HG02798 (cell line): ENCODE results near the gene SLC9A1.

Source experiments
- ATAC-seq: cut with Tn5 transposase; IDR thresholded peaks from one replicate; pipeline ENCODE4 v1.9.1; 2021; ENCODE audit warnings: mild to moderate bottlenecking; ENCODE audit not compliant: unreplicated experiment, poor library complexity

Gene SLC9A1

GRCh38 chr1:27086026-27086425, 68.9 kb downstream of the SLC9A1 start:
- ATAC-seq: no peak

DNA sequence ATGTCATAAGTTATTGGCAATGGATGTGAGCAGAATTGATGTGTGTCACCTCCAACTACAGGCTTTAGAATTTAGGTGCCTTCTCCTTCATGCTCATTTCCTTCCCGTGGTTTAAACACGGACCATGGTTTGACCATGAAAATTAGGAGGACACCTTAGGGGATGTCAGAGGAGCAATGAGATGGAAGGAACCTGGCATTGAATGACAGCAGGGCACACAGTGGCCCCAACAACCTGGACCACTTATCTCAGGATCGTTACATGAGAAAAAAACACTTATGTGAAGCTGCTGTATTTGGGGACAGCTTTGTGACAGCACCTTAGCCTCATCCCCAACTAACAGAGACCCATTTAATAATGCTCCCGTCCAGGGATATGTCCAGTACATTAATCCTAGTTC, 70.8 kb downstream of the SLC9A1 start:
- ATAC-seq: no peak

GRCh38 chr1:27077968-27078367, 77.0 kb downstream of the SLC9A1 start:
- no peak for ATAC-seq

DNA sequence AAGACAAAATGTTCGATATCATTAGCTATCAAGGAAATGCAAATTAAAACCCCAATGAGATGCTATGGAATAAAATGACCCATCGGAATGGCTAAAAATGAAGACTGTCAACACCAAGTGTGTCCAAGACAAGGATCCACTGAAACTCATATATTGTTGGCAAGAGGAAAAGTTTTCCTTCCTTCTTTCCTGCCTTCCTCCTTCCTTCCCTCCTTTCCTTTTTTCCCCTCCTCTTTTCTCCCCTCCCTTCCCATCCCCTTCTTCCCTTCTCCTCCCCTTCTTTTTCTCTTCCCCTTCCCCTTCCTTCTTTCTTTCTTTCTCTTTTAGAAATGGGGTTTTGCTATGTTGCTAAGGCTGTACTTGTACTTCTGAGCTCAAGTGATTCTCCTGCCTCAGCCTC, 78.1 kb downstream of the SLC9A1 start:
- ATAC-seq: no peak

GRCh38 chr1:27074175-27074780, 80.6 kb downstream of the SLC9A1 start:
- ATAC-seq: no peak

- ATAC-seq: no peak
Observed at GRCh38 chr1:27071049-27071416, 83.9 kb downstream of the SLC9A1 start.

- ATAC-seq: no peak
Observed at GRCh38 chr1:27070390-27071048, 84.4 kb downstream of the SLC9A1 start.

- ATAC-seq: no peak
Observed at GRCh38 chr1:27068922-27069321, 86.0 kb downstream of the SLC9A1 start.

DNA sequence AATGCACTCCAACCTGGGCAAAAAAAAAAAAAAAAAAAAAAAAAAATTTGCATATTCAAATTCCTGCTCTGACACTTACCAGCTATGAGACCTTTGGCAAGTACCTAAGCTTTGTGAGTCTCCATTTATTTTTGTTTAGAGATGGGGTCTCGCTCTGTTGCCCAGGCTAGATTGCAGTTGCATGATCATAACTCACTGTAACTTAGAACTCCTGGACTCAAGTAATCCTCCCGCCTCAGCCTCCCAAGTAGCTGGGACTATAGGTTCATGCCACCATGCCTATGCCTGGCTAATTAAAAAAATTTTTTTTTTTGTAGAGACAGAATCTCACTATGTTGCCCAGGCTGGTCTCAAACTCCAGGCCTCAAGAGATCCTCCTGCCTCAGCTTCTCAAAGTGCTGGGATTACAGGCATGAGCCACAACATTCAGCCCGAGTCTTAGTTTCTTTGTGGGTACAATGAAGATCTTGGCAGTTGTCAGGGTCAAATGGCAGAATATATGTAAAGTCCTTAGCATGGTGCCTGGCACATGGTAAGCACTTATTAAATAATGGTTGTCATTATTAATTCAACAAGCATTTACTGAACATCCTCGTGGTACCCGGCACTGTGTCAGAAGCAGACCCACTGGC, 88.8 kb downstream of the SLC9A1 start:
- ATAC-seq: no peak

DNA sequence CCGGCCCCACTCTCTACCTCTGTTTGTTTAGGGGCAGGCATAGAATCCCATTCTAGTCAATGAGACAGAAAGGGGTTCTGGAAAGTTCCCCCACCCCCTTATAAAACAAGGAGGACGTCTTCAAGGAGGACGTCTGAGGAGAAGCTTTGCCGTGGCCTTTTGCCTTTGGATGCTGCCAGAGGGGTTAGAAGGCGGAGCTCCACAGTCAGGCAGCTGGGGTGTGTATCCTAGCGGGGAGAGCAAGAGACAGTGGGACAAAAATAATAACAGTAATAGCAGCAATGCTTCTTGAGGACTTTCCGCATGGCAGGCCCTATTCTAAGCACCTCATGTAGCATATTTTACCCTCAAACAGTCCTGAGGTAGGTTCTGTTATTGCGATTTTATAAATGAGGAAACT, 94.0 kb downstream of the SLC9A1 start:
- ATAC-seq: no peak

GRCh38 chr1:27058966-27059669, 95.8 kb downstream of the SLC9A1 start:
- ATAC-seq: no peak

GRCh38 chr1:27057801-27058625, 96.9 kb downstream of the SLC9A1 start:
- no peak for ATAC-seq

GRCh38 chr1:27057389-27057788, 97.5 kb downstream of the SLC9A1 start:
- no peak for ATAC-seq

GRCh38 chr1:27053977-27054753, 100.8 kb downstream of the SLC9A1 start:
- no peak for ATAC-seq

GRCh38 chr1:27052527-27052926, 102.4 kb downstream of the SLC9A1 start:
- ATAC-seq: no peak

DNA sequence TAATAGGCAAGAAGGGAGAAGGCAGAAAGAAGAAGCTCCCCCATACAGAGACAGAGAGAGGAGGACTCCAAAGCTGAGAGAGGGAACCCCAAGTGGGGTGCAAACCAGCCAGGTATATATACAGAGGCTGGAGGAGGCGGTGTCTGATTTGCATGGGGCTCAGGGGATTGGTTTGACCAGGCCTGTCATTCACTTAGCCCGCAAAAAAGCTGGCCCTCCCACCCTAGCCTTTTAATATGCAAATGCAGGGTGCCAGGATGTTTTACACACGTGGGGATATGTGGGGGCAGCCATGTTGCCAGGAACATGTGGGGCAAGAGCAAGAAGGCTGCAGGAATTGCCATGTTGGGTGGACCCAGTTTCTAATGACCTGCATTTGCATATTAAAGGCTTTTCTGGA, 105.3 kb downstream of the SLC9A1 start:
- ATAC-seq: no peak

- no peak for ATAC-seq
Observed at GRCh38 chr1:27049100-27049499, 105.8 kb downstream of the SLC9A1 start.
